Measurements from ENCODE around the gene DDOST. TPM values are rescaled to one million over a fixed set of nuclear protein-coding genes. Genes with fewer than 3 reads are reported as not detected.

Gene DDOST
- polyA plus RNA-seq, 2 donors = 73.2 to 126 TPM

DNA sequence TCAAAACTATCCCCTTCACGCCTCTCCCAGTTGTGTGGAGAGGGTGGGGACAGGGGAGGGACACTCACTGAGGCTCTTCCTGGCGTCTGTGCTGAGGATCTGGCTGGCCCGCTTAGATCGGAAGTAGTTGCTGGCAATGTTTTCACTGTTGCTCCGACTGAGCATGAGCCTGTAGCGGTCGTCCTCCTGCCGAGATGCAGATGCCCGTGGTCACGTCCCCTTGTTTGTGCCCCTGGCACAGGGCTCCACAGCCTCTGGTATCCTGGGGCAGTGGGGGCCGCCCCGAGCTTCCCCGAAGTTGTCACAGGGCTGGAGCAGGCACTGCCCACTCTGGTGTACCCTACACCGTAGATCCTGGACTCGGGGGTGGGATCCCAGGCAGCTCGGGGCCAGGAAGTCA lies 5.0 kb upstream of the DDOST start:
- Histone ChIP-seq H3K9me3 (ENCODE audit: control insufficient read depth in 2 of 2, insufficient read depth in 1 of 2, low read depth in 1 of 2, low read length in 1 of 2) (no peaks in the 10 kb centered on the region), H3K27ac (ENCODE audit: low read depth in 2 of 2, low read length in 1 of 2) (no peak overlapping the region), H3K36me3 (ENCODE audit: control insufficient read depth in 2 of 2, insufficient read depth in 2 of 2, low read length in 1 of 2) (no peaks in the 10 kb centered on the region), H3K4me3 (ENCODE audit: low read depth in 1 of 2, low read length in 2 of 2) (no peak overlapping the region), H3K27me3 (ENCODE audit: control insufficient read depth in 1 of 2, insufficient read depth in 2 of 2, low read length in 2 of 2) (no peaks in the 10 kb centered on the region), H3K4me1 (ENCODE audit: control insufficient read depth in 2 of 2, insufficient read depth in 2 of 2, low read length in 1 of 2) (peaks cover 3 to 10% of the 10 kb centered on the region in 2 donors)
- WGBS, 2 donors = 78 to 82% methylated on average over 15 to 16 of the region's 16 CpGs

DNA sequence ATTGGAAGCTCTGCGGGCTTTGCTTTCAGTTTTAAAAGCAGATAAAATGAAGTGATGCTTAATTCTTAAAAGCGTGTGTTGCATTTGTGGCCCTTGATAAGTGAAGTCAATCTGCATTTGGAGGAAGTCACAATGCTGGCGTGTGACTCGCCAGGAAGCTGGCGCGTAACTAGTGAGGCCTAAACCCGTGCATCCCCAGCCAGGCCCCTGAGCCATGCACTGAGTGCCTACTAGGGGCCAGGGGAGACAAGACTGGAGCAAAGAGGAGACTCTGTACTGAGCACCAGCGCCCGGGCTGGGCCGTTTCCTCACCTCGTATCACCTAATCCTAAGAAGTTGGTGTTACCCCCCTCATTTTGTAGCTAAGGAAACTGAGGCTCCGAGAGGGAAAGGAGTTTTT lies 4.6 kb upstream of the DDOST start:
- 74 to 84% methylated on average over 12 of the region's 12 CpGs for WGBS, 2 donors
- Histone ChIP-seq H3K9me3 (ENCODE audit: control insufficient read depth in 2 of 2, insufficient read depth in 1 of 2, low read depth in 1 of 2, low read length in 1 of 2) (no peaks in the 10 kb centered on the region), H3K4me1 (ENCODE audit: control insufficient read depth in 2 of 2, insufficient read depth in 2 of 2, low read length in 1 of 2) (peaks cover 3 to 10% of the 10 kb centered on the region in 2 donors), H3K27ac (ENCODE audit: low read depth in 2 of 2, low read length in 1 of 2) (no peak overlapping the region), H3K27me3 (ENCODE audit: control insufficient read depth in 1 of 2, insufficient read depth in 2 of 2, low read length in 2 of 2) (no peaks in the 10 kb centered on the region), H3K36me3 (ENCODE audit: control insufficient read depth in 2 of 2, insufficient read depth in 2 of 2, low read length in 1 of 2) (no peaks in the 10 kb centered on the region), H3K4me3 (ENCODE audit: low read depth in 1 of 2, low read length in 2 of 2) (no peak overlapping the region)

DNA sequence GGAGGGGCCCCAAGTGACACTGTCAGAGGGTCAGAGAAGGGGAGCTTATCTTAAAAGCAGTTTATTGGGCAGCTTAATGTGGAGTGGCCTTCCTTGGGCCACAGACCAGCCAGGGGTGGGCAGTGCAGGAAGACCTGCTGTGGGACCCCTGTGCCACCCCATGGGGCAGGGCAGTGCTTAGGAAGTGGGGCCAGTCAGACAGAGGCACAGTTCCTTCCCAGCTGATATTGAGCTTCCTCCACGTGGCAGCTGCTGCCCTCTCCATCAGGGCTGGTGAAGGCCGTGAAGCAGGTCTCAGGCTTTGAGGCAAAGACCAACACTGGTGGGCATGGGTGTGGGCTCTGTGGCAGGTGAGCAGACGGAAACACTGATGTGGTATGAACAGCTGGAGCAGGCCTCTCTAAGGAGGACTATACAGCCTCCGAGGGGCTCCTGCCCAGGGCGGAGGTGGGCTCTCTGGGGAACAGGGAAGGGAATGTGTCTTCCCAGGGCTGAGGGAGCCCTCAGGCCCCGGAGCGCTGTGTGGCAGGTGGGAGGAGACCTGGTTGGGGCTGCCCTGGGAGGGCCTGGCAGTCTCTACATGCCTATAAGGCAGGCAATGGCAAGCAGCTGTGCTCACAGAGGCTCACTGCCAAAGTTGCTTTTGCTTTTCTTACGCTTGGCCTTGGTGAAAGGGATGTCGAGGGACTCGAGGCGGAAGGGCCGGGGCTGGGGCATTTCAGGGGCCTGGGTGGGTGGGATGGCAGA lies 3.0 kb upstream of the DDOST start:
- H3K36me3 ChIP-seq (ENCODE audit: control insufficient read depth in 2 of 2, insufficient read depth in 2 of 2, low read length in 1 of 2) = peaks cover 0 to 3% of the 10 kb centered on the region in 2 donors
- H3K4me3 ChIP-seq (ENCODE audit: low read depth in 1 of 2, low read length in 2 of 2) = no peak overlapping the region
- WGBS, 2 donors = 67 to 76% methylated on average over 12 of the region's 12 CpGs
- H3K27me3 ChIP-seq (ENCODE audit: control insufficient read depth in 1 of 2, insufficient read depth in 2 of 2, low read length in 2 of 2) = no peaks in the 10 kb centered on the region
- H3K9me3 ChIP-seq (ENCODE audit: control insufficient read depth in 2 of 2, insufficient read depth in 1 of 2, low read depth in 1 of 2, low read length in 1 of 2) = no peaks in the 10 kb centered on the region
- H3K27ac ChIP-seq (ENCODE audit: low read depth in 2 of 2, low read length in 1 of 2) = no peak overlapping the region
- H3K4me1 ChIP-seq (ENCODE audit: control insufficient read depth in 2 of 2, insufficient read depth in 2 of 2, low read length in 1 of 2) = peaks cover 3 to 10% of the 10 kb centered on the region in 2 donors

DNA sequence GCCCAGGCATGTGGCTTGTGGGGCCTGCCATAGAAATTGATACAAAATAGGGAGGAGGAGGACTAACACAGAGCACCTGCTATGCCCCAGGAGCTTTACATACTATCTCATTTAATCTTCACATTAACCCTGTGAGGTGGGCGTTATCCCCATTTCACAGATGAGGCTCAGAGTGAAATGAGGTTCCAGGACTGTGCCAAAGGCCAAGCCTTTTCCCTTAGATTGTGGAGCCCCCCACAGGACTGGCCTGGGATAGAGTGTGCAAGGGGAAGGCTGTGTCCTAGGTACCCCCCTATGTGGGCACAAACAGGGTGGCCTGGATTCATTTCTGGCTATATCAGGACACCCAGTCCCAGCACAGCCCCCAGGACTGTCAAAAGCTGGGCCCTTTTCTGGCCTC lies 2.2 kb upstream of the DDOST start:
- Histone ChIP-seq H3K4me1 (ENCODE audit: control insufficient read depth in 2 of 2, insufficient read depth in 2 of 2, low read length in 1 of 2) (peaks cover 3 to 10% of the 10 kb centered on the region in 2 donors), H3K36me3 (ENCODE audit: control insufficient read depth in 2 of 2, insufficient read depth in 2 of 2, low read length in 1 of 2) (peaks cover 0 to 3% of the 10 kb centered on the region in 2 donors), H3K27ac (ENCODE audit: low read depth in 2 of 2, low read length in 1 of 2) (no peak overlapping the region), H3K4me3 (ENCODE audit: low read depth in 1 of 2, low read length in 2 of 2) (no peak overlapping the region), H3K9me3 (ENCODE audit: control insufficient read depth in 2 of 2, insufficient read depth in 1 of 2, low read depth in 1 of 2, low read length in 1 of 2) (no peaks in the 10 kb centered on the region), H3K27me3 (ENCODE audit: control insufficient read depth in 1 of 2, insufficient read depth in 2 of 2, low read length in 2 of 2) (no peaks in the 10 kb centered on the region)
- WGBS, 2 donors = 88 to 90% methylated on average over 1 of the region's 1 CpG

DNA sequence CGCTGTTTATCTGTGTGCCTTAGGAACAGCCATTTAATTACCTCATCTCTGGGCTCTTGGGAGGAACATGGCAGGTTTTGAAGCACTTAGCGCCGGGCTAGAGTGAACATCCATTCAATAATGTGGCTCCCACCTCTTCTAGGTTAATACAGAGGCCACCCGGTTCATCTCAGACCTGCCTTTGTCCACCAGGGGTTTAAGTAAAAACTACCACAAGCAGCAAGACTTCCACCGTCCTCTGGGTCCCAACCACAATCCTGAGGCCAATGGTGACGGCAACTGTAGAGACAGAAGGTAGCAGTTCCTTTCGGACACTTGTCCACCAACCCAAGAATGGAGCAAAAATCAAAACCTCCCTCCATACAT lies 924 bp upstream of the DDOST start:
- H3K27me3 ChIP-seq (ENCODE audit: control insufficient read depth in 1 of 2, insufficient read depth in 2 of 2, low read length in 2 of 2) = no peaks in the 10 kb centered on the region
- peaks cover 7 to 10% of the 10 kb centered on the region in 2 donors for H3K4me1 ChIP-seq (ENCODE audit: control insufficient read depth in 2 of 2, insufficient read depth in 2 of 2, low read length in 1 of 2)
- H3K9me3 ChIP-seq (ENCODE audit: control insufficient read depth in 2 of 2, insufficient read depth in 1 of 2, low read depth in 1 of 2, low read length in 1 of 2) = no peaks in the 10 kb centered on the region
- H3K27ac ChIP-seq (ENCODE audit: low read depth in 2 of 2, low read length in 1 of 2) = peak overlapping the region in 1 of 2 donors; percentile 89
- peaks cover 3 to 11% of the 10 kb centered on the region in 2 donors for H3K36me3 ChIP-seq (ENCODE audit: control insufficient read depth in 2 of 2, insufficient read depth in 2 of 2, low read length in 1 of 2)
- WGBS, 2 donors = 60 to 62% methylated on average over 7 of the region's 7 CpGs
- peak overlapping the region; percentile 85 to 99 for H3K4me3 ChIP-seq (ENCODE audit: low read depth in 1 of 2, low read length in 2 of 2)

DNA sequence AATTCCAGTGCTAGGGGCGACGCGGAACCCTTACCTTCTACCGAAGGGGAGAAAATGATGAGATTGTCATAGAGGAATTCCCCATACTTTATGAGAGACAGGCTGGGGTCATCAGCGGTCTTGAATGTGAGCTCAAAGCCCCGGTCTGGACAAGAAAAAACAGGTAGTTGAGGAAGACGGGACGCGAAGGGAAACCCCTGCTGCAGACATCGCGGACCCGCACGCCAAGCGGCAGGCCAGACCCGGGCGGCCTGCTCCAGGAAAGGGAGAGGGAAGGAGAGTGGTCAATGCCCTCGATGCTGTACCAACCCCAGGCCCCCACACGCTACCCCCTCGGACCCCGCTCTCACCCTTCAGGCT lies 342 bp downstream of the DDOST start:
- H3K4me1 ChIP-seq (ENCODE audit: control insufficient read depth in 2 of 2, insufficient read depth in 2 of 2, low read length in 1 of 2) = peaks cover 4 to 10% of the 10 kb centered on the region in 2 donors
- WGBS, 2 donors = 1% methylated on average over 13 to 20 of the region's 20 CpGs
- peak overlapping the region; percentile 85 to 99 for H3K4me3 ChIP-seq (ENCODE audit: low read depth in 1 of 2, low read length in 2 of 2)
- peak overlapping the region in 1 of 2 donors; percentile 53 for H3K27ac ChIP-seq (ENCODE audit: low read depth in 2 of 2, low read length in 1 of 2)
- no peaks in the 10 kb centered on the region for H3K9me3 ChIP-seq (ENCODE audit: control insufficient read depth in 2 of 2, insufficient read depth in 1 of 2, low read depth in 1 of 2, low read length in 1 of 2)
- H3K27me3 ChIP-seq (ENCODE audit: control insufficient read depth in 1 of 2, insufficient read depth in 2 of 2, low read length in 2 of 2) = no peaks in the 10 kb centered on the region
- peaks cover 10 to 17% of the 10 kb centered on the region in 2 donors for H3K36me3 ChIP-seq (ENCODE audit: control insufficient read depth in 2 of 2, insufficient read depth in 2 of 2, low read length in 1 of 2)

DNA sequence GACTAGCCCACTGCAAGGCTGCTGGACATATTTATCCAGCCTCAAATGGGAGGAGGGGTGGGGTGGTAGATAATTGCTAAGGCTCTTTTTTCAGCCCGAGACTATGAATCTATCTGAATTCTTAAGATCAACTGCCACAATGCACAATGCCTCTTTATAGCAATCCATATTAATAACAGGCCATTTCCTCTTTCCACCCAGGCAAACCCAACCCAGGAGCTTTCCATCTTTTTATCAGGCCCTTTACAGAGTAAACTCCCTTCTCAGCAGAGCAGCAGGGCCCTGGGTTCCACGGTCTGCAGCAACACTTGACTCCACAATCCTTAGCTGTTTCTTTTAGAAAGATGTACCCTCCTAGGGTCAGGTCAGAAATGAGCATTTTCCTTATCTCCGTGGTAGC lies 806 bp downstream of the DDOST start:
- 13 to 21% methylated on average over 3 of the region's 3 CpGs for WGBS, 2 donors
- Histone ChIP-seq H3K9me3 (ENCODE audit: control insufficient read depth in 2 of 2, insufficient read depth in 1 of 2, low read depth in 1 of 2, low read length in 1 of 2) (no peaks in the 10 kb centered on the region), H3K4me3 (ENCODE audit: low read depth in 1 of 2, low read length in 2 of 2) (peak overlapping the region; percentile 85 to 99), H3K36me3 (ENCODE audit: control insufficient read depth in 2 of 2, insufficient read depth in 2 of 2, low read length in 1 of 2) (peaks cover 14 to 17% of the 10 kb centered on the region in 2 donors), H3K27ac (ENCODE audit: low read depth in 2 of 2, low read length in 1 of 2) (no peak overlapping the region), H3K27me3 (ENCODE audit: control insufficient read depth in 1 of 2, insufficient read depth in 2 of 2, low read length in 2 of 2) (no peaks in the 10 kb centered on the region), H3K4me1 (ENCODE audit: control insufficient read depth in 2 of 2, insufficient read depth in 2 of 2, low read length in 1 of 2) (peaks cover 4 to 10% of the 10 kb centered on the region in 2 donors)

DNA sequence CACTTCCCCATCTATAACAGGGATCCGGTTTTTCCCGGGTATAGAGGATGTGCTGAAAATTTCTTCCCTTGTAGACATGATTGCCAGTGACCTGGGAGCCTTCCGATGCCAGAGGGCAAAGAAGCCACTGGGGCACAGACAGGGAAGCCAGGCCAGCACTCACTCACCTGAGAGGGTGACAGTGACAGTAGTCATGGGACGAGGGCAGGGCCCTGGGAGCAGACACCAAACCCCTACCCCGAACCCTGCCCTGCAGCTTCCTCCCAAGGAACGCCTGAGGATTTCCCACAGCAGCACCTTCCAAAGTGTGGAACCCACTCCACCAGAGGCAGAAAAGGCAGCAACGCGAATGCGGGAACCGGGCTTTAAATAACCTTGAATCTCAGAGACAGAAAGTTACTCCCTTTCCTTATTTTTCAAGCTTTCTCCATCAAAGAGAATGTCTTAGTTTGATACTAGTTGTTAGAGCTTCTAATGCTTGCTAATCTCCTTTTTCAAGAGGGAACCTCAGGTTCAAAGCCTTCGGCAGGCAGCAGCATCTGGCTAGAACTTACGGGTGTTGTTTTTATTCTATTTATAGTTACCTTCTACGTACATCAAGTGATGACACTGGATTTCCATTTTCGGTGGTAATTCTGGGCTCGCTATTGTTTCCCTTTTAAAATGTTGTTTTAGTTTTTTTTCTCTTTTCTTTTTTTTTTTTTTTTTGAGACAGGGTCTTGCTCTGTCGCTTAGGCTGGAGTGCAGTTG lies 2.8 kb downstream of the DDOST start:
- Histone ChIP-seq H3K9me3 (ENCODE audit: control insufficient read depth in 2 of 2, insufficient read depth in 1 of 2, low read depth in 1 of 2, low read length in 1 of 2) (no peaks in the 10 kb centered on the region), H3K27ac (ENCODE audit: low read depth in 2 of 2, low read length in 1 of 2) (no peak overlapping the region), H3K36me3 (ENCODE audit: control insufficient read depth in 2 of 2, insufficient read depth in 2 of 2, low read length in 1 of 2) (peaks cover 23 to 30% of the 10 kb centered on the region in 2 donors), H3K4me1 (ENCODE audit: control insufficient read depth in 2 of 2, insufficient read depth in 2 of 2, low read length in 1 of 2) (peaks cover 4 to 10% of the 10 kb centered on the region in 2 donors), H3K27me3 (ENCODE audit: control insufficient read depth in 1 of 2, insufficient read depth in 2 of 2, low read length in 2 of 2) (no peaks in the 10 kb centered on the region), H3K4me3 (ENCODE audit: low read depth in 1 of 2, low read length in 2 of 2) (no peak overlapping the region)
- WGBS, 2 donors = 82 to 86% methylated on average over 16 of the region's 16 CpGs

DNA sequence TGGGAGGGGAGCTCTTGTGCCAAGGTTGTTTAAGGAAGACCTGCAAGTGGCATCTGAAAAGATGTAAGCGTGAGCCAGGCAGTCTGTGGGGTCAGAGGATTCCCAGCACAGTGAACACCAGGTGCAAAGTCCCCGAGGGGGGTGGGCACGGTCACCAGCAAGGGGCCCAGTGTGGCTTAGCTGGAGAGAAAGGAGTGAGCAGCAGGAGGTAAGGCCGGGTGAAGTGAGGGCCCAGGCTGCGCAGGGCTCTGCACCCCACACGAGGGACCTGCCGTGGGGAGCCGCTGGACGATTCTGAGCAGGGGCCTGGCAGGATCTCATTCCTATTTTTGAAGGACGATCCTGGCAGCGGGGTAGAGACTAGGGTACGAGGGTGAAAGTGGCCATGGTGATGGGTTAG lies 4.1 kb downstream of the DDOST start:
- Histone ChIP-seq H3K9me3 (ENCODE audit: control insufficient read depth in 2 of 2, insufficient read depth in 1 of 2, low read depth in 1 of 2, low read length in 1 of 2) (no peaks in the 10 kb centered on the region), H3K4me3 (ENCODE audit: low read depth in 1 of 2, low read length in 2 of 2) (no peak overlapping the region), H3K36me3 (ENCODE audit: control insufficient read depth in 2 of 2, insufficient read depth in 2 of 2, low read length in 1 of 2) (peaks cover 36 to 43% of the 10 kb centered on the region in 2 donors), H3K4me1 (ENCODE audit: control insufficient read depth in 2 of 2, insufficient read depth in 2 of 2, low read length in 1 of 2) (peaks cover 4 to 5% of the 10 kb centered on the region in 2 donors), H3K27me3 (ENCODE audit: control insufficient read depth in 1 of 2, insufficient read depth in 2 of 2, low read length in 2 of 2) (no peaks in the 10 kb centered on the region), H3K27ac (ENCODE audit: low read depth in 2 of 2, low read length in 1 of 2) (no peak overlapping the region)
- WGBS, 2 donors = 89 to 90% methylated on average over 12 of the region's 12 CpGs

Data from esophagus (tissue), 2 donors.